HepG2 (cell line): Measurements from ENCODE around the gene TAL2. TPM values are rescaled to one million over a fixed set of nuclear protein-coding genes. Genes with fewer than 3 reads are reported as not detected.

Experiments used
- ATAC-seq: fragments of 200-7000 bp; cut with Tn5 transposase; 3 replicates; pipeline ENCODE4 v1.9.1; 2020; ENCODE audit warnings: mild to moderate bottlenecking, moderate library complexity
- BruUV-seq: library from RNA; stranded (reverse); fragments of 400-500 nt; replicated peaks from 2 replicates; lab custom pipeline; 2021; lab: Mats Ljungman, UMichigan
- CTCF ChIA-PET: fragments of 300-600 bp; formaldehyde crosslinking; extraction: SDS; loops from one replicate; lab custom pipeline; 2021; ENCODE audit warnings: low total read pairs, inconsistent platforms, low intra/inter-chr PET ratio; lab: Yijun Ruan, JAX
- POLR2A ChIA-PET: fragments of 350-600 bp; sonication (Branson Sonifier 250); formaldehyde crosslinking; loops from one replicate; lab custom pipeline; 2020; ENCODE audit warnings: antibody characterized with exemption, inconsistent platforms; lab: Yijun Ruan, JAX
- DNase-seq: peaks from one replicate; pipeline ENCODE4 v3.0.0-alpha.2; 2015; ENCODE audit warnings: low spot score
- FAIRE-seq: peaks from 3 replicates; lab custom pipeline; 2011; peaks lifted over from hg19 to GRCh38; lab: Jason Lieb, UNC
- H2AFZ ChIP-seq: one replicate; pipeline ENCODE4 v1.6.1; 2011; ENCODE audit warnings: low read length, inconsistent platforms
- H3K27ac ChIP-seq: fragments of 300-600 bp; 3 replicates; pipeline ENCODE4 v1.8.0; 2011; ENCODE audit warnings: mixed run types, mild to moderate bottlenecking, mixed read lengths, low read length, inconsistent platforms; ENCODE audit not compliant: insufficient read depth; ENCODE audit errors: extremely low read length
- H3K27me3 ChIP-seq, 2 experiments: fragments of 200-600 bp in 1 of 2; 2 replicates in 1 of 2; 3 replicates in 1 of 2; pipeline versions ENCODE4 v1.6.0 to v1.8.0; 2011; ENCODE audit warnings: low read length in 2 of 2, mild to moderate bottlenecking in 2 of 2, moderate library complexity in 2 of 2, inconsistent platforms in 1 of 2; ENCODE audit not compliant: insufficient read depth in 2 of 2, control insufficient read depth in 1 of 2
- H3K36me3 ChIP-seq, 2 experiments: fragments of 200-600 bp in 1 of 2; replicated peaks in 1 of 2; 2 replicates in 1 of 2; 3 replicates in 1 of 2; pipeline versions ENCODE4 v1.5.1 to v1.8.0; 2011; ENCODE audit warnings: low read length in 2 of 2, inconsistent platforms in 1 of 2; ENCODE audit not compliant: insufficient read depth in 2 of 2, control insufficient read depth in 1 of 2
- H3K4me1 ChIP-seq: 2 replicates; pipeline ENCODE4 v1.5.1; 2012; ENCODE audit warnings: low read length, inconsistent platforms; ENCODE audit not compliant: insufficient read depth
- H3K4me2 ChIP-seq: 2 replicates; pipeline ENCODE4 v1.6.0; 2011; ENCODE audit warnings: low read depth, low read length, inconsistent platforms
- H3K4me3 ChIP-seq, 3 experiments: fragments of 200-600 bp in 1 of 3; sonication (generic), shearing (Covaris generic) in 1 of 3; replicated peaks in 1 of 3; 2 replicates each; pipeline ENCODE4 v1.5.1; 2011 to 2016; ENCODE audit warnings: low read length in 3 of 3, inconsistent platforms in 2 of 3, low read depth in 2 of 3, mild to moderate bottlenecking in 2 of 3, control low read depth in 1 of 3, mixed read lengths in 1 of 3; ENCODE audit not compliant: insufficient read depth in 1 of 3
- H3K79me2 ChIP-seq: one replicate; pipeline ENCODE4 v1.6.1; 2011; ENCODE audit warnings: low read length, inconsistent platforms; ENCODE audit not compliant: insufficient read depth
- H3K9ac ChIP-seq: 2 replicates; pipeline ENCODE4 v1.6.0; 2011; ENCODE audit warnings: mild to moderate bottlenecking, low read depth, low read length, inconsistent platforms; ENCODE audit not compliant: insufficient read depth
- H3K9me3 ChIP-seq: 2 replicates; pipeline ENCODE4 v1.5.1; 2012; ENCODE audit warnings: mild to moderate bottlenecking, low read length
- H4K20me1 ChIP-seq: 2 replicates; pipeline ENCODE4 v1.6.0; 2011; ENCODE audit warnings: inconsistent platforms, mild to moderate bottlenecking, low read length, moderate library complexity; ENCODE audit not compliant: insufficient read depth
- AHDC1 ChIP-seq: sonication (generic); formaldehyde crosslinking; IDR thresholded peaks from 2 replicates; pipeline ENCODE4 v1.5.1; 2020; ENCODE audit warnings: mild to moderate bottlenecking, missing genetic modification reagents, borderline replicate concordance
- ATM ChIP-seq: fragments of 450-650 bp; IDR thresholded peaks from 2 replicates; pipeline ENCODE4 v1.7.1; 2017; ENCODE audit warnings: mild to moderate bottlenecking, borderline replicate concordance
- HNF1B ChIP-seq: sonication (generic); formaldehyde crosslinking; IDR thresholded peaks from 2 replicates; pipeline ENCODE4 v1.5.1; 2020; ENCODE audit warnings: mild to moderate bottlenecking, moderate library complexity, missing genetic modification reagents
- HNRNPUL1 ChIP-seq: fragments of 200-400 bp; formaldehyde crosslinking; IDR thresholded peaks from 2 replicates; pipeline ENCODE4 v1.6.1; 2017; ENCODE audit warnings: low read depth, mild to moderate bottlenecking, low read length, moderate library complexity
- MATR3 ChIP-seq: sonication (generic); formaldehyde crosslinking; IDR thresholded peaks from 2 replicates; pipeline ENCODE4 v1.4.0; 2020; ENCODE audit warnings: missing genetic modification reagents
- MYNN ChIP-seq: sonication (generic); formaldehyde crosslinking; IDR thresholded peaks from 2 replicates; pipeline ENCODE4 v1.4.0; 2020; ENCODE audit warnings: mild to moderate bottlenecking, low read depth, missing genetic modification reagents
- PHF5A ChIP-seq: IDR thresholded peaks from one replicate; pipeline ENCODE4 v1.6.1; 2018; ENCODE audit warnings: low read depth, missing genetic modification reagents; ENCODE audit not compliant: unreplicated experiment
- RFXAP ChIP-seq: sonication (generic); formaldehyde crosslinking; IDR thresholded peaks from 2 replicates; pipeline ENCODE4 v1.4.0; 2020; ENCODE audit warnings: missing genetic modification reagents, borderline replicate concordance
- STAT6 ChIP-seq: sonication (generic); formaldehyde crosslinking; IDR thresholded peaks from 2 replicates; pipeline ENCODE4 v1.4.0; 2020; ENCODE audit warnings: missing genetic modification reagents, mild to moderate bottlenecking, borderline replicate concordance
- SYNCRIP ChIP-seq: fragments of 200-400 bp; formaldehyde crosslinking; IDR thresholded peaks from 2 replicates; pipeline ENCODE4 v1.6.1; 2018; ENCODE audit warnings: mild to moderate bottlenecking, low read depth, low read length; ENCODE audit not compliant: insufficient read depth
- ZZZ3 ChIP-seq: sonication (generic); formaldehyde crosslinking; IDR thresholded peaks from 2 replicates; pipeline ENCODE4 v1.4.0; 2020; ENCODE audit warnings: missing genetic modification reagents, mild to moderate bottlenecking, borderline replicate concordance
- WGBS: methylation state at CpG from one replicate; pipeline ENCODE4 v1.1.6; 2017; ENCODE audit warnings: low lambda C conversion rate; 5-methylcytosine and 5-hydroxymethylcytosine counted together
- in situ Hi-C: cut with HindIII; loops from 2 replicates; pipeline ENCODE4 v1.10.0; 2017; ENCODE audit warnings: low pct_unique_long_range_greater_than_20kb; ENCODE audit not compliant: extremely low pct_ligation_motif_present
- intact Hi-C: fragments of 100-400 bp; cut with micrococcal nuclease; formaldehyde crosslinking; loops from one replicate; pipeline ENCODE4 v1.10.0; 2022; ENCODE audit not compliant: unreplicated experiment
- polyA plus RNA-seq, 8 experiments: library from polyadenylated mRNA; depleted of rRNA in 3 of 8; stranded (reverse) in 7 of 8; unstranded in 1 of 8; fragments of >200 nt; fragmentation: Illumina TruSeq in 4 of 8; extraction: Trizol in 4 of 8; gene quantifications; 2 replicates each; pipeline versions ENCODE4 v1.2.1 to v1.2.3, GENCODE V29; 2011 to 2016; ENCODE audit warnings: low read depth in 4 of 8, missing spikeins in 1 of 8, mixed read lengths in 1 of 8; ENCODE audit not compliant: insufficient read depth in 1 of 8
- total RNA-seq, 5 experiments: library from RNA; depleted of rRNA; stranded (reverse); fragments of >200 nt; fragmentation: Illumina TruSeq; extraction: Trizol; gene quantifications; 2 replicates each; pipeline ENCODE4 v1.2.3, GENCODE V29; 2016; ENCODE audit warnings: low read depth in 1 of 5

TAL2 gene
- total and polyA plus RNA-seq, 2 of the 13 experiments (the other 11 are each of a cell fraction or from before 2014, with no cell fraction given) = 0.22 TPM; not detected in 1

- peaks cover 0 to 7% of the 10 kb centered on the region in 2 experiments; a peak in 1 of 5 replicates for H3K36me3 ChIP-seq
- in situ Hi-C loops = no loop called here
- intact Hi-C loops = no loop called here
- no peaks in the 10 kb centered on the region for H3K9me3 ChIP-seq
- H4K20me1 ChIP-seq = no peaks in the 10 kb centered on the region
- TF ChIP-seq HNF1B (CRISPR knock-in tag) (no peak), STAT6 (CRISPR knock-in tag) (no peak), ZZZ3 (no peak), ATM (no peak), RFXAP (no peak), HNRNPUL1 (no peak), MYNN (CRISPR knock-in tag) (no peak), MATR3 (CRISPR knock-in tag) (no peak), PHF5A (no peak), AHDC1 (CRISPR knock-in tag) (no peak), SYNCRIP (no peak)
- ATAC-seq = no peak
- no peak overlapping the region for H3K4me2 ChIP-seq
- no peak overlapping the region for H3K9ac ChIP-seq
- no peak overlapping the region for H3K4me3 ChIP-seq
- BruUV-seq = no TSS peak
- no peak overlapping the region for H3K27ac ChIP-seq
- ChIA-PET CTCF (no interaction called here), POLR2A (no interaction called here)
- H3K79me2 ChIP-seq = no peaks in the 10 kb centered on the region
- H3K4me1 ChIP-seq = no peaks in the 10 kb centered on the region
- no peaks in the 10 kb centered on the region for H3K27me3 ChIP-seq
- no peak overlapping the region for H2AFZ ChIP-seq
- over 99% methylated on average over 3 of the region's 3 CpGs for WGBS
- no peak for FAIRE-seq
- DNase-seq = no peak
Measured at GRCh38 chr9:105708405-105708804, 46.1 kb downstream of the TAL2 start.
